Activated T-helper 2 cell treated with anti-CD3 and anti-CD28 coated beads, Interferon-gamma antibody, Interleukin-2, Interleukin-4, amounts not matched to agents 10 μg/mL and 5 μg/mL and 100 μg/mL, durations not matched to agents 14 hours and 24 hours and 36 hours (primary cell): ENCODE results near the gene CDC14A. TPM values are rescaled to one million over a fixed set of nuclear protein-coding genes. Genes with fewer than 3 reads are reported as not detected.

Experiments
- DNase-seq: peaks from one replicate; pipeline ENCODE4 v3.0.0; 2021; ENCODE audit warnings: low spot score
- H3K27ac Mint-ChIP-seq: one replicate; pipeline ENCODE4 v1.8.0; 2021; ENCODE audit warnings: mixed read lengths
- H3K27me3 Mint-ChIP-seq: one replicate; pipeline ENCODE4 v1.8.0; 2021; ENCODE audit warnings: low read depth, mixed read lengths
- H3K36me3 Mint-ChIP-seq: one replicate; pipeline ENCODE4 v1.8.0; 2021; ENCODE audit warnings: low read depth, mixed read lengths
- H3K4me1 Mint-ChIP-seq: one replicate; pipeline ENCODE4 v1.8.0; 2021; ENCODE audit warnings: low read depth, mixed read lengths
- H3K4me3 Mint-ChIP-seq: one replicate; pipeline ENCODE4 v1.8.0; 2021; ENCODE audit warnings: low read depth, mild to moderate bottlenecking, moderate library complexity, mixed read lengths
- H3K9me3 Mint-ChIP-seq: one replicate; pipeline ENCODE4 v1.8.0; 2021; ENCODE audit warnings: mixed read lengths
- intact Hi-C: fragments of 100-400 bp; cut with micrococcal nuclease; formaldehyde crosslinking; loops from one replicate; pipeline ENCODE4 v1.15.1; 2023
- total RNA-seq: library from RNA; stranded (reverse); gene quantifications from 2 replicates; pipeline ENCODE4 v1.2.3, GENCODE V29; 2022

CDC14A gene, protein sequence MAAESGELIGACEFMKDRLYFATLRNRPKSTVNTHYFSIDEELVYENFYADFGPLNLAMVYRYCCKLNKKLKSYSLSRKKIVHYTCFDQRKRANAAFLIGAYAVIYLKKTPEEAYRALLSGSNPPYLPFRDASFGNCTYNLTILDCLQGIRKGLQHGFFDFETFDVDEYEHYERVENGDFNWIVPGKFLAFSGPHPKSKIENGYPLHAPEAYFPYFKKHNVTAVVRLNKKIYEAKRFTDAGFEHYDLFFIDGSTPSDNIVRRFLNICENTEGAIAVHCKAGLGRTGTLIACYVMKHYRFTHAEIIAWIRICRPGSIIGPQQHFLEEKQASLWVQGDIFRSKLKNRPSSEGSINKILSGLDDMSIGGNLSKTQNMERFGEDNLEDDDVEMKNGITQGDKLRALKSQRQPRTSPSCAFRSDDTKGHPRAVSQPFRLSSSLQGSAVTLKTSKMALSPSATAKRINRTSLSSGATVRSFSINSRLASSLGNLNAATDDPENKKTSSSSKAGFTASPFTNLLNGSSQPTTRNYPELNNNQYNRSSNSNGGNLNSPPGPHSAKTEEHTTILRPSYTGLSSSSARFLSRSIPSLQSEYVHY
- total RNA-seq = 10.3 and 11.0 TPM in 2 replicates

DNA sequence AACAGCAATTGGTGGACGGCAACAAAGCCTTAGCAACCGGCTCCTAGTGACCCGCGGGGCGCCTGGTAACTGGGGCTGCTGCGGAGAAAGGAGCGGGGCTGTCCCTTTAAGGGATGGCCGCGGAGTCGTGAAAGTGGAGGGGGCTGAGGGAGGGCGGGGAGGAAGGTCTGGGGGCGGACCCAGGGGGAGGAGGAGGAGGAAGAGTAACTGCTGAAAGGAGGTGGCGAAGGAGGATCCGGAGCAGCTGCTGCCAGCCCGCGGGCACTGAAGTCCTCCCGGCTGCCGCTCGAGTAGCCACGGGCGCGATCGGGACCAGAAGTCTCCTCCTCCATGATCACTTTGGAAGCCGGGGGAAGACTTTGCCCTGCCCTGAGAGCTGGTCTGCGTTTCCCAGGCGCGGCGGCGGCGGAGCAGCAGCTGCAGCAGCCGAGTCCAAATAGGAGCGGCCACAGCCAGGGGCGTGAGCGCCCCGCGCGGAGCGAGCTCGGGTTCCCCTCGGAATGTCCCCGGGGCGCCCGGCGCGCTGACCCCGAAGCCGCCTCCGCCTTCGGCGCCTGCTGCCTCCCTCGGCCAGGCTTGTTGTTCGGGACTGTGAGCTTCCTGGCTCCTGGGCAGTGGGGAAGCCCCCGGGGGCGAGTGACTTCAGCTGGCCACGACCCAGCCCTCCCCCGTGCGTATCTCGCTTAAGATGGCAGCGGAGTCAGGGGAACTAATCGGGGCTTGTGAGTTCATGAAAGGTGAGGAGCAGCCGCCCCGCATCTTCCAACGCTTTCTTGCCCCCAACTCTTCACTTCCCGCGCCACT is at the start of gene CDC14A:
Gene CDC14A, plus strand, starts transcription at position 240 of the 804 bp plus-strand sequence. Its CDS starts 449 bp downstream, at position 689.
- DNase-seq = peak; percentile 79
- H3K27me3 Mint-ChIP-seq = no peaks in the 10 kb centered on the region
- H3K4me1 Mint-ChIP-seq = peaks cover 41% of the 10 kb centered on the region
- intact Hi-C loops = loop anchor here (1.0 to 10.0 kb wide), 7 partner anchors 25 to 538 kb away; partner anchors contain the start of gene RTCA
- H3K9me3 Mint-ChIP-seq = no peaks in the 10 kb centered on the region
- H3K27ac Mint-ChIP-seq = peak within 1 kb of the TSS; percentile 89
- H3K36me3 Mint-ChIP-seq = peaks cover 25% of the 10 kb centered on the region
- peak within 1 kb of the TSS; percentile 87 for H3K4me3 Mint-ChIP-seq

DNA sequence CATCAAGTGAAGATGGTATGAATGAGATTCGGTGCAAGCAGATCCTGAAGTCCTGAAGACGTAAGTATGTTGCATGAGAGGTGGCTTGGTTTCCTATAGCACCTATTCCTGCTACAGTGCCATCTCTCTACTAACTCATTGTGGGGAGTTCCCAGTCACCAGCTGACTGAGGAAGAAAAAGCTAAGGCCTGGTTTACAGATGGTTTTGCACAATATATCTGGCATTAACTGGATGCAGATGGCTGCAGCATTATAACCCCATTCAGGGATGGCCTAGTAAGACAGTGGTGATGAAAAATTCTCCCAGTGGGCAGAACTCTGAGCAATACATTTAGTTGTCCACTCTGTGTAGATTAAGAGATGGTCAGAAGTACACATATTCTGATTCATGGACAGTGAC is 49.6 kb upstream of the CDC14A start:
- Mint-ChIP-seq H3K9me3 (no peaks in the 10 kb centered on the region), H3K4me3 (no peak overlapping the region), H3K4me1 (peaks cover 13% of the 10 kb centered on the region), H3K27ac (no peak overlapping the region), H3K36me3 (no peaks in the 10 kb centered on the region), H3K27me3 (no peaks in the 10 kb centered on the region)
- DNase-seq = no peak
- intact Hi-C loops = loop anchor here (10.0 kb wide), 1 partner anchor 82 kb away; no protein-coding TSS in a partner anchor

DNA sequence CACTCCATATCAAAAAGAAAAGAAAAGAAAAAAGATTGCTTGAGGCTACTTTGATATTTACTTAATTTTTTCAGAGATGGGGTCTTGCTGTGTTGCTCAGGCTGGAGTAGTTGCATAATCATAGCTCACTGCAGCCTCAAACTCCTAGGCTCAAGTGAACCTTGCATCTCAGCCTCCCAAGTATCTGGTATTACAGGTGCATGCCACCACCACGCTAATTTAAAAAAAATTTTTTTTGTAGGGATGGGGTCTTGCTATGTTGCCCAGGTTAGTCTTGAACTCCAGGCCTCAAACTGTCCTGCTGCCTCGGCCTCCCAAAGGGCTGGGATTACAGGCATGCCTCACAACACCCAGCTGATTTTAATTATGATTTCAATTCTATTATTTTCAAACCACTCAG is 48.1 kb upstream of the CDC14A start:
- intact Hi-C loops = loop anchor here (10.0 kb wide), 1 partner anchor 81 kb away; no protein-coding TSS in a partner anchor
- no peaks in the 10 kb centered on the region for H3K9me3 Mint-ChIP-seq
- H3K36me3 Mint-ChIP-seq = no peaks in the 10 kb centered on the region
- H3K27me3 Mint-ChIP-seq = no peaks in the 10 kb centered on the region
- H3K4me3 Mint-ChIP-seq = no peak overlapping the region
- H3K27ac Mint-ChIP-seq = no peak overlapping the region
- no peak for DNase-seq
- H3K4me1 Mint-ChIP-seq = peaks cover 13% of the 10 kb centered on the region

DNA sequence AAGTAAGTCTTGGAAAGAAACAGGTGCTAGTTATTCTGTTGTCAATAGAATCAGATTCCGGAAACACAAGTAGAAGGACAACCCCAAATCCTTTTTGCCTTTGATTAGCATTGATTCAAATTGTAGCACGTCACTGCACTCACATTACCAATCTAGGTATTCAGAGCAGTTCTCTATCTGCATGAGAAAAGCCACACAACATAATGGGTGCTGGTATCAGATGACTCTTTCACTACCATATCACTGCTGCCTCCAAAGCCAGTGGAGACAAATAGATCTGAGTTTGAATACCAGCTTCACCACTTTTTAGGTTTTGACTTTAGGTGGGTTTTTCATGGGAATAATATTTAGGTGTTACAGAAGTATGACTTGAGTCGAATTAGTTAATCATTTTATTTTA is 47.4 kb upstream of the CDC14A start:
- Mint-ChIP-seq H3K4me1 (peaks cover 13% of the 10 kb centered on the region), H3K4me3 (no peak overlapping the region), H3K36me3 (no peaks in the 10 kb centered on the region), H3K9me3 (peaks cover 2% of the 10 kb centered on the region), H3K27ac (no peak overlapping the region), H3K27me3 (no peaks in the 10 kb centered on the region)
- no peak for DNase-seq
- intact Hi-C loops = loop anchor here (10.0 kb wide), 1 partner anchor 80 kb away; no protein-coding TSS in a partner anchor

DNA sequence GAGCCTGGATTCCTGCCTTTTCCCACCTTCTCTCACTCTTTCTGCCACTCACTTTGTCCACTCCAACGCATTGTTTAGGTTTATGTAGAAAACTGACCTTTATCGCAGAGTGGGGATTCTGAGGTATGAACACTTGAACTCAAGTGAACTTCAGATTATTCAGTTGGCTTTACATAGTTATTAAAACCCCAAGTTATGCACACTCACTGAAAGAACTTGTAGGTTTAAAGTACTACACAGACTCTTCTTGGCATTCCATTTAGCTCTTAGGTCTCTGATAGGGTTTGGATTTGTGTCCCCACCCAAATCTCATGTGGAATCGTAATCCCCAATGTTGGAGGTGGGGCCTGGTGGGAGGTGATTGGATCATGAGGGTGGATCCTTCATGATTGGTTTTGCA is 46.4 kb upstream of the CDC14A start:
- intact Hi-C loops = loop anchor here (10.0 kb wide), 1 partner anchor 79 kb away; no protein-coding TSS in a partner anchor
- Mint-ChIP-seq H3K4me1 (peaks cover 13% of the 10 kb centered on the region), H3K27me3 (peaks cover 2% of the 10 kb centered on the region), H3K9me3 (peaks cover 6% of the 10 kb centered on the region), H3K27ac (no peak overlapping the region), H3K36me3 (no peaks in the 10 kb centered on the region), H3K4me3 (no peak overlapping the region)
- DNase-seq = no peak

DNA sequence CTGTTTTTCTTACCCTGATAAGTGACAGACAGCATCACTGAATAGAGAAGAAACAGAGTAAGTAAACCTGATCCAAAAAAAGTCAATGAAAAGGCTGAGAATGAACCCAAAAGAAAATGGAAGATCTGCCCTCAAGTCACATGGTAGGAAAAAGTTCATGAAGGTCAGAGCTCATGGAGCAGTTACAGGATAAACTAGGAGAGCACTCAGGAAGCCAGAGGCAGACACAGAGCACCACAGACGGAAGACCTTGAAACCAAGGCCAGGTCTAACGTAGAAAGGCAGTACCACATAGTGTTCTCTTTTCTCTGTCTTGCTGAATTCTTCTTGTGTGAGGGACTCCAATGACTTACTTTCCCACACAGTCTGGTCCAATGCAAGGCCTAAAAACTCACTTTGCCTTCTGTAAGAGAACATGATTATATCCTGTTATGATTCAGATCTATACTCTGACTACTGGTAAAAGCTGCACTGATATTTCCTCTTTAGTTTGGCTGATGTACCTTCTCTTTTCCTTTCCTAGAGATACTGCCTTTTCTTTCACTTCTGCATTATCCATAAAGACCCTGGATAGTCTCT is 45.5 kb upstream of the CDC14A start:
- Mint-ChIP-seq H3K4me1 (peaks cover 13% of the 10 kb centered on the region), H3K4me3 (no peak overlapping the region), H3K27ac (no peak overlapping the region), H3K36me3 (no peaks in the 10 kb centered on the region), H3K9me3 (peaks cover 6% of the 10 kb centered on the region), H3K27me3 (peaks cover 2% of the 10 kb centered on the region)
- DNase-seq = no peak
- intact Hi-C loops = loop anchor here (10.0 kb wide), 1 partner anchor 78 kb away; no protein-coding TSS in a partner anchor

DNA sequence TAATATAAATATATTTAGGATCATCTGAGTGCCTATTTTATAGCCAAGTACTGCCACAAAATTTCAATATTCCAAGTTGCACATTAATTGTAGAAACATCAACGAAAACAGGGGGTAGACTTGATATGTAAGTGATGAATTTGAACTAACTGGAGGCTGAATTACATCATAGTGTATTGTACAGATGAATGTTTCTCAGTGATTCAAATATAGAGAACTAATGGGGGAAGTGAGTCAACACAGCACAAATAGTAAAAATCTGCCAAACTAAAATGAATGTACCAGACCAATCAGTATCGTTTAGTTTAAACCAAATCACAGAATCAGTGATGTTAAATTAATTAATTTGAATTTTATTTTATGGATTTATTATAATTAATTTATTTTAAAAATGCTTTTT is 43.5 kb upstream of the CDC14A start:
- no peak for DNase-seq
- intact Hi-C loops = loop anchor here (10.0 kb wide), 1 partner anchor 76 kb away; no protein-coding TSS in a partner anchor
- no peak overlapping the region for H3K4me3 Mint-ChIP-seq
- H3K27ac Mint-ChIP-seq = no peak overlapping the region
- no peaks in the 10 kb centered on the region for H3K36me3 Mint-ChIP-seq
- H3K27me3 Mint-ChIP-seq = peaks cover 8% of the 10 kb centered on the region
- H3K4me1 Mint-ChIP-seq = peaks cover 13% of the 10 kb centered on the region
- peaks cover 6% of the 10 kb centered on the region for H3K9me3 Mint-ChIP-seq

DNA sequence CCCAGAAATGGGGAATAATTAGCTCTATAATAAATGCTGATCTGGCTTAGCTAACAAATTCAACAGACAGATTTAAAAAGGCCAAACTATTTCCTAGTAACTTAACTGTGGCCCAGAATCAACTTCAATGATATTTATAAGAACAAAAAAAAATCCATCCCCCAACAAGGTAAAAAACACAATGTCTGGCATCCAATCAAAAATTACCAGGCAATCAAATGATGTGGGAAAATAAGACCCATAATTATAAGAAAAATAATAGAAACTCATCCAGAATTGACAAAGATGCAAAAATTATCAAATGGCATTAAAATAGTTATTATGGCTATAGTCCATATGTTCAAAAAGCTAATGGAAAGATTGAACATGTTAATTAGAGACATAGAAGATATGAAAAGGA is 42.4 kb upstream of the CDC14A start:
- H3K9me3 Mint-ChIP-seq = peaks cover 9% of the 10 kb centered on the region
- DNase-seq = no peak
- peaks cover 13% of the 10 kb centered on the region for H3K4me1 Mint-ChIP-seq
- no peak overlapping the region for H3K4me3 Mint-ChIP-seq
- no peaks in the 10 kb centered on the region for H3K36me3 Mint-ChIP-seq
- no peak overlapping the region for H3K27ac Mint-ChIP-seq
- intact Hi-C loops = loop anchor here (10.0 kb wide), 1 partner anchor 75 kb away; no protein-coding TSS in a partner anchor
- peaks cover 8% of the 10 kb centered on the region for H3K27me3 Mint-ChIP-seq

DNA sequence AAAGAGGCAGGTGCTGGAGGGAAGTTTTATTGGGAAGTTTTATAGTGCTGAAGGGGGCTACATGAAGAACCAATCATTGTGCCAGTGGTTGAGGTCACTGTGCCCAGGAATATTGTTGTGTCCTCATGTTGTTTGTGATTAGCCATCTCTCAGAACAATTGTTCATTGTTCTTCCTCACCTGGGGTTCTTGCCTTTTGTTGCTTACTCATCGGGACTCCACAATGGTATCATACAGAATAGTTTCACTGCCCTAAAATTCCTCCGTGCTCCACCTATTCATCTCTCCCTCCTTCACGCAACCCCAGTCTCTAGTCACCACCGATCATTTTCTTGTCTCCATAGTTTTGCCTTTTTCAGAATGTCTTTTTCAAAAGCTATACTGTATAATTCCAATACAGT is 38.9 kb upstream of the CDC14A start:
- DNase-seq = no peak
- peaks cover 29% of the 10 kb centered on the region for H3K9me3 Mint-ChIP-seq

DNA sequence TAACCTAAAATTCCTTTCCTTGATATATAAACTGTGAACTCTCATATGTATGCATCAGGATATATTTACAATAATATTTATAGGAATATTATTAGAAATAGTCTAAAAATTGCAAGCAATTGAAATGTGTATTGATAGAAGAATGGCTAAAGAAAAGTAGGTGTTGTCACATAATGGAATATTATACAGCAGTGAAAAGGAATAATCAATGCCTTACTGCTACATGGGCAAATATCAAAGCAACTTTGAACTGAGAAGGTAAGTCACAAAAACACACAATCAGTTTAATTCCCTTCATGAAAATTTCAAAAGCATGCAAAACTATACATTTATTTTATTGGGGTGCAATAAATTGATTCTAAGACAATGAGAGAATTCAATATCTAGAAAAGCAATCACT is 35.7 kb upstream of the CDC14A start:
- peaks cover 2% of the 10 kb centered on the region for H3K36me3 Mint-ChIP-seq
- DNase-seq = no peak
- H3K9me3 Mint-ChIP-seq = peaks cover 40% of the 10 kb centered on the region
- H3K27me3 Mint-ChIP-seq = peaks cover 6% of the 10 kb centered on the region
- H3K4me1 Mint-ChIP-seq = no peaks in the 10 kb centered on the region
- no peak overlapping the region for H3K4me3 Mint-ChIP-seq
- intact Hi-C loops = no loop called here
- no peak overlapping the region for H3K27ac Mint-ChIP-seq

More for the DNA sequence above, 38.9 kb upstream of the CDC14A start:
- Mint-ChIP-seq H3K4me3 (no peak overlapping the region), H3K36me3 (no peaks in the 10 kb centered on the region), H3K27ac (no peak overlapping the region), H3K4me1 (peaks cover under 1% of the 10 kb centered on the region), H3K27me3 (peaks cover 8% of the 10 kb centered on the region)
- intact Hi-C loops = no loop called here

DNA sequence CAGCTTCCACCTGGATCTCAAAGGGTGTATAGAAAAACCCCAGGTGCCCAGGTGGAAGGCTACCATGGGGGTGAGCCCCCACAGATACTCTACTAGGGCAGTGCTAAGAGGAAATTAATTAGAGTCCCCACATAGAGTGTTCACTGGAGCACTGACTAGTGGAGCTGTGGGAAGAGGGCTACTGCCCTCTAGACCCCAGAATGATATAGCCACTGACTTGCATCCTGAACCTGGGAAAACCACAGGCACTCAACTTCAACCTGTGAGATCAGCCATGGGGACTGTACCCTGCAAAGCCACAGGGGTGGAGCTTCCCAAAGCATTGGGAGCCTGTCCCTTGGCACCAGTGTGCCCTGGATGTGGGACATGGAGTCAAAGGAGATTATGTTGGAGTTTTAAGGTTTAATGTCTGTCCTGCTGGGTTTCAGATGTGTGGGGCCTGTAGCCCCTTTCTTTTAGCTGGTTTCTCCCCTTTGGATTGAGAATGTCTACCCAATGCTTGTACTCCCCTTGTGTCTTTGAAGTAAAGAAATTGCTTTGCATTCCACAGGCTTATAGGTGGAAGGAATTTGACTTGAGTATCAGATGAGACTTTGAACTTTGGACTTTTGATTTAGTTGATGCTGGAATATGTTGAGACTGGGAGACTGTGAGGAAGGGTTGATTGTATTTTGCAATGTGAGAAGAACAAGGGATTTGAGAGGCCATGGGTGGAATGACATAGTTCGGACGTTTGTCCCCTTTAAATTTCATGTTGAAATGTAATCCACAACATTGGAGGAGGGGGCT is 31.8 kb upstream of the CDC14A start:
- Mint-ChIP-seq H3K4me3 (no peak overlapping the region), H3K36me3 (peaks cover 2% of the 10 kb centered on the region), H3K27ac (no peak overlapping the region), H3K4me1 (peaks cover 7% of the 10 kb centered on the region), H3K9me3 (peaks cover 34% of the 10 kb centered on the region), H3K27me3 (no peaks in the 10 kb centered on the region)
- intact Hi-C loops = no loop called here
- no peak for DNase-seq
